Measurements from ENCODE around the gene BPTF. TPM values are rescaled to one million over a fixed set of nuclear protein-coding genes. Genes with fewer than 3 reads are reported as not detected.
"Not testable (repeated sequence)": the region's sequence is repeated elsewhere in the genome, so short reads cannot be mapped to it uniquely, and the experiment has no call there.

The BPTF gene
- total and polyA plus RNA-seq, 8 donors, result 75.4 to 137 (median 126) TPM

DNA sequence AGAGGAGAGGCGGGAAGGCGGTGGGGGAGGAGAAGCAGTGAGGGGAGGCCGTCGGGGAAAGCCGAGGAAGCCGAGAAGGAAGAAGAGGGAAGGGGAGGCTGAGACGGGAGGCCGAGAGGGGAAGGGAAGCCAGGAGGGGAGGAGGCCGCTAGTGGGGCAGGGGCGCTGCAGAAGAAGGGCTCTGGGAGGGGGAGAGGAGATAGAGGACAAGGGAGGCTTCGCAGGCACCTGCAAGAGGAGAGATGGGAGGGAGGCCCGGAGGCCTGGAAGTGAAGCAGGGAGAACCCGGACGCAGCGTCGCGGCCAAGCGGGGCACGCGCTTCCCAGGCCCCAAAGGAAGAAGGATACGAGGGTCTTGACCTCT lies 168.7 kb downstream of the BPTF start:
- TF ChIP-seq, protein P1, sequence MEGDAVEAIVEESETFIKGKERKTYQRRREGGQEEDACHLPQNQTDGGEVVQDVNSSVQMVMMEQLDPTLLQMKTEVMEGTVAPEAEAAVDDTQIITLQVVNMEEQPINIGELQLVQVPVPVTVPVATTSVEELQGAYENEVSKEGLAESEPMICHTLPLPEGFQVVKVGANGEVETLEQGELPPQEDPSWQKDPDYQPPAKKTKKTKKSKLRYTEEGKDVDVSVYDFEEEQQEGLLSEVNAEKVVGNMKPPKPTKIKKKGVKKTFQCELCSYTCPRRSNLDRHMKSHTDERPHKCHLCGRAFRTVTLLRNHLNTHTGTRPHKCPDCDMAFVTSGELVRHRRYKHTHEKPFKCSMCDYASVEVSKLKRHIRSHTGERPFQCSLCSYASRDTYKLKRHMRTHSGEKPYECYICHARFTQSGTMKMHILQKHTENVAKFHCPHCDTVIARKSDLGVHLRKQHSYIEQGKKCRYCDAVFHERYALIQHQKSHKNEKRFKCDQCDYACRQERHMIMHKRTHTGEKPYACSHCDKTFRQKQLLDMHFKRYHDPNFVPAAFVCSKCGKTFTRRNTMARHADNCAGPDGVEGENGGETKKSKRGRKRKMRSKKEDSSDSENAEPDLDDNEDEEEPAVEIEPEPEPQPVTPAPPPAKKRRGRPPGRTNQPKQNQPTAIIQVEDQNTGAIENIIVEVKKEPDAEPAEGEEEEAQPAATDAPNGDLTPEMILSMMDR (IDR thresholded peaks at IDR 0.05), result no peak
- Histone ChIP-seq H3K27ac (peak overlapping the region; percentile 89 to 90), H3K9me3 (no peaks in the 10 kb centered on the region), H3K4me3 (peak overlapping the region; percentile 50 to 61), H3K27me3 (peaks cover 0 to 25% of the 10 kb centered on the region in 2 donors), H3K4me1 (peaks cover 9 to 34% of the 10 kb centered on the region in 2 donors), H3K36me3 (no peaks in the 10 kb centered on the region)
- peak in 1 of 4 donors; percentile 39 for DNase-seq
- ATAC-seq, result peak; percentile 3
- intact Hi-C loops (cut with DNase I), result no loop called here

DNA sequence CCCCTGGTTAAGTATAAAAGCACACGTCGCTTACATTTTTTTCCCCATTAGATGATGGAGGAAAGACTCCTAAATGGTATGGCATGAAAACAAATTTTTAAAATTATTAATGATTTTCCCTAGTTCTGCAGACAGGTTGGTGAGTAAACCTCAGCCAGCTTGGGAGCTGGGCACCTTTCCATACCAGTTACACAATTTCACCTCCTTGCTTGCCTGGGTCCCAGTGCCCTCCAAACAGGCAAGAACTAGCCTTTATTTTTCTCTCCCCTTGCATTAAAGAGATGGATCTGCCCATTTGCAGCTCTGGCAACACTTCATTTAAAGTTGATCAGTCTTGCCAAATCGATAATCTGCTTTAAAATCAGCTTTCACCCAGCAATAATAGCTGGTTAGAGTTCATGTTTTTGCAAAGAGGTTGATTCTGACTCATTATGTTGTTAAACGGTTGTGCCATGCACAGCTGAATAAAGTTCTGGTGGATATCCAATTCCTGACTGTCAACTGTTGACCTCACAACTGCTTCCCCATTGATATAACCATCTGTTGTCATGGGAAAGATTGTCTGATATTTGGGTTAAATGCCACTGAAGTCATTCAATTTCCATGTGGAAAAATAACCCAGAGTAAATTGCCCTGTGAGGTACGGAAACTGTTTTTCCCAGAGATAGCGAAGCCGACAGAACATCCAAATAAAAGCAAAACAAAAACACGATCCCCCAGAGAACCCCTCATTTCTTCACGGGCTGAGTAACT lies 169.7 kb downstream of the BPTF start:
- peaks cover 0 to 25% of the 10 kb centered on the region in 2 donors for H3K27me3 ChIP-seq
- H3K36me3 ChIP-seq, result no peaks in the 10 kb centered on the region
- TF ChIP-seq, protein P1 (IDR thresholded peaks at IDR 0.05), result no peak
- DNase-seq (peak in 1 of 4 donors; percentile 30), ATAC-seq (peak; percentile 5)
- no peak overlapping the region for H3K27ac ChIP-seq
- H3K4me3 ChIP-seq, result peak overlapping the region; percentile 39 to 61
- intact Hi-C loops (cut with DNase I), result no loop called here
- H3K4me1 ChIP-seq, result peaks cover 9 to 34% of the 10 kb centered on the region in 2 donors
- H3K9me3 ChIP-seq, result no peaks in the 10 kb centered on the region

DNA sequence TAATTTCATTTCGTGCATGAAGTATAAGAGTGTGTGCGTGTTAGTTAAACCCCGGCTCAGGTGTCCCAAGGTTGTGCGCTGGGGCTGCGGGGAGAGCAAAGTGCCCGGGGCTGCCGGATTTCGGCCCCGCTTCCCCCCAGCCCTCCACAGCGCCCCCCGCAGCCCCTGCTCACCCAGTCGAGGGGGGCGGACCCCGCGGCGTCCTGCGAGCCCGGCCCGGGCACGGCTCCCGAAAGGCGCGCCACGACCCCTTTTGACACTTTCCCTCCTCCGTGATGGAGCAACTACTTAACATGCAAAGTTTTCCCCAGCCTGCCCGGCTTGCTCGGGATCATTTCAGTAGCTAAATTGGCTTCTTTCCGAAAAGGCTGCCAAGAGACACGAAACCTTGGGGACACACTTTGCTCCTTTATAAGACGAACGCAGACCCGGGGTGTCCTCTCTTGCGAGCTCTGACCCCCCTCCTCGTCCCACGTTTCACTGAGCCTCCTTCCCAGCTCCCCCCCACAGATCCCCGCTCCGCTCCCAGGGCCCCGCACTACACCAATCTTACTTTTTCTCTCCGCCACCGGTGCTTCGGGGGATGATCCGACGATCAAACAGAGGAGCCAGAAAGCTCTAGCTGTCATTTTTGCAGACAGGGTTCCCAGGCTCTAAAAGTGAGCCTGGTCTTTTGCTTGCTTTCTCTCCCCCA lies 170.4 kb downstream of the BPTF start:
- DNase-seq (peak in 1 of 4 donors; percentile 42), ATAC-seq (peak; percentile 2)
- H3K4me3 ChIP-seq, result peak overlapping the region; percentile 39 to 61
- peaks cover 0 to 25% of the 10 kb centered on the region in 2 donors for H3K27me3 ChIP-seq
- TF ChIP-seq, protein P1 (IDR thresholded peaks at IDR 0.05), result no peak
- no peaks in the 10 kb centered on the region for H3K36me3 ChIP-seq
- no peak overlapping the region for H3K27ac ChIP-seq
- peaks cover 9 to 34% of the 10 kb centered on the region in 2 donors for H3K4me1 ChIP-seq
- intact Hi-C loops (cut with DNase I), result no loop called here
- no peaks in the 10 kb centered on the region for H3K9me3 ChIP-seq

DNA sequence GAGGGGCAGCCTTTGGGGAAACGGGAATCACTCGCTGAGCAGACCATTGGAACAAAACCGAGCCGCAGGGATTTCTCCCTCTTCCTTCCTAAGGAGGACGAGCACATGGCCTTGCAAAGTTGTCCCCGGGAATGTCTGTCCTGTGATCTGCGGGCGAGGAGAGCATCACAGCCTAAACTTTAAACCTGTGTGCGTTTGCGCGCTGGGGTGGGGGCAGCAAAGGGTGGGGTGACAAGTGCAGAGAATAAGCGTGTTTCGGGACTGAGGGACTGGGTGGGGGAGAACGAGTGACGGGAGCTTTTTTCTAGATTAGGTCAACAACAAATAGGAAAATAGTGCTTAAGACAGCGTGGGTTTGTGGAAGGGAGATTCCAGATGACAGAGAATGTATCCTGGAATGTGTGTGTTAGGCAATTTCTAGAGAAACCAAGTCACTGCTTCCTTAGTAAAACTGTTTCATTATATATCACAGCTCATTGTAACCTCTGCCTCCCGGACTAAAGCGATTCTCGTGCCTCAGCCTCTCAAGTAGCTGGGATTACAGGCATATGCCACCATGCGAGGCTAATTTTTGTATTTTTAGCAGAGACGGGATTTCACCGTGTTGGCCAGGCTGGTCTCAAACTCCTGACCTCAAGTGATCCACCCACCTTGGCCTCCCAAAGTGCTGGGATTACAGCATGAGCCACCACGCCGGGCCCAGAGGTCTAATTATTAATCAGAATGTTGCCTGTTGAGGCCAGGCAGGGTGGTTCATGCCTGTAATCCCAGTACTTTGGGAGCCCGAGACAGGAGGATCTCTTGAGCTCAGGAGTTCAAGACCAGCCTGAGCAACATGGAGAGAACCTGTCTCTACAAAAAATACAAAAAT lies 171.2 kb downstream of the BPTF start, which contains the start of gene C17orf58:
C17orf58 (minus strand) TSS at position 169 of the 871 bp plus-strand sequence. CDS start 271 bp downstream, outside the sequence.
- peaks cover 0 to 25% of the 10 kb centered on the region in 2 donors for H3K27me3 ChIP-seq
- peaks cover 9 to 34% of the 10 kb centered on the region in 2 donors for H3K4me1 ChIP-seq
- H3K9me3 ChIP-seq; H3K27ac ChIP-seq; ATAC-seq; H3K36me3 ChIP-seq; intact Hi-C loops (cut with DNase I): not testable (repeated sequence)
- peak within 1 kb of the TSS; percentile 39 to 61 for H3K4me3 ChIP-seq
- DNase-seq, result peak in 1 of 4 donors; percentile 12

DNA sequence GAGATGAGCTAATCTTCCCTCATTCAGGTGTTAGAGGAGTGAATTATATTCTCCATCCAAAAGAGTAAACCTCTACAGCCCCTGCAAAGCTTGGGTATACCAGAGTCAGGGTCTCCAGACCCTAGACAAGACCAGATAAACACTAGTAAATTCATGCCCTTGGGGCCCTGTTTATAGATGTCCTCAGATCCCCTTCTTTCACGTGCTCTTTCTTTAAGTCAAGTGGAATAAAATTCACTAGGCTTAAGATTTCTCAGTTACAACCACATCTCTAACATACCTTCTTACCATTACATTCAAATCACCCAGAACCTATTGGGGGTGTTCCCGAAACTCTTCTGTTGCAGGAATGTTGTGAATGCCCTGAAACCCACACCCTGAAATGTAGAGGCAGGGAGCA lies 173.2 kb downstream of the BPTF start:
- intact Hi-C loops (cut with DNase I), result no loop called here
- Histone ChIP-seq H3K27me3 (peaks cover 0 to 25% of the 10 kb centered on the region in 2 donors), H3K27ac (no peak overlapping the region), H3K4me1 (peaks cover 9 to 25% of the 10 kb centered on the region in 2 donors), H3K36me3 (no peaks in the 10 kb centered on the region), H3K9me3 (no peaks in the 10 kb centered on the region), H3K4me3 (no peak overlapping the region)
- DNase-seq, result no peak
- TF ChIP-seq, protein P1 (IDR thresholded peaks at IDR 0.05), result no peak
- ATAC-seq, result no peak

Measured in left lung (tissue), 10 donors.